HG03521 (cell line): Measurements from ENCODE around the gene GPR3.
A peak's percentile ranks its signal among the peaks of the same experiment; 100 is the strongest.

Source experiments
- ATAC-seq: cut with Tn5 transposase; IDR thresholded peaks from one replicate; pipeline ENCODE4 v1.9.1; 2021; ENCODE audit warnings: mild to moderate bottlenecking, moderate library complexity; ENCODE audit not compliant: unreplicated experiment

GPR3 gene

GRCh38 chr1:27392096-27392777 is at the start of gene GPR3:
GPR3 (plus strand) TSS chr1:27392622; CDS start chr1:27393799, 1,177 bp downstream.
- ATAC-seq: peak; percentile 63

GRCh38 chr1:27342778-27343638 is 49.4 kb upstream of the GPR3 start:
- no peak for ATAC-seq

GRCh38 chr1:27343639-27344025 is 48.8 kb upstream of the GPR3 start:
- no peak for ATAC-seq

GRCh38 chr1:27345272-27345671 is 47.1 kb upstream of the GPR3 start:
- no peak for ATAC-seq

GRCh38 chr1:27346357-27346756 is 46.1 kb upstream of the GPR3 start:
- ATAC-seq: no peak

- ATAC-seq: no peak
Measured at GRCh38 chr1:27346991-27347624, 45.3 kb upstream of the GPR3 start.

- no peak for ATAC-seq
Measured at GRCh38 chr1:27348861-27349783, 43.3 kb upstream of the GPR3 start.

GRCh38 chr1:27349784-27350662 is 42.4 kb upstream of the GPR3 start:
- no peak for ATAC-seq

- ATAC-seq: no peak
Measured at GRCh38 chr1:27350663-27351540, 41.5 kb upstream of the GPR3 start.

GRCh38 chr1:27351541-27352107 is 40.8 kb upstream of the GPR3 start:
- ATAC-seq: no peak

GRCh38 chr1:27353166-27353565 is 39.3 kb upstream of the GPR3 start:
- ATAC-seq: no peak

- no peak for ATAC-seq
Measured at GRCh38 chr1:27353629-27354028, 38.8 kb upstream of the GPR3 start.

GRCh38 chr1:27355683-27356082 is 36.7 kb upstream of the GPR3 start:
- ATAC-seq: no peak

GRCh38 chr1:27356277-27356618 is 36.2 kb upstream of the GPR3 start:
- ATAC-seq: no peak

GRCh38 chr1:27356619-27357280 is 35.7 kb upstream of the GPR3 start:
- no peak for ATAC-seq

GRCh38 chr1:27357281-27358037 is 35.0 kb upstream of the GPR3 start:
- ATAC-seq: no peak
